GM18868 (cell line): ENCODE measurements around the gene DHX38.
A peak's percentile ranks its signal among the peaks of the same experiment; 100 is the strongest.

Experiments used
- ATAC-seq: cut with Tn5 transposase; IDR thresholded peaks from one replicate; pipeline ENCODE4 v1.9.1; 2021; ENCODE audit warnings: mild to moderate bottlenecking, moderate library complexity; ENCODE audit not compliant: unreplicated experiment

DHX38 gene

DNA sequence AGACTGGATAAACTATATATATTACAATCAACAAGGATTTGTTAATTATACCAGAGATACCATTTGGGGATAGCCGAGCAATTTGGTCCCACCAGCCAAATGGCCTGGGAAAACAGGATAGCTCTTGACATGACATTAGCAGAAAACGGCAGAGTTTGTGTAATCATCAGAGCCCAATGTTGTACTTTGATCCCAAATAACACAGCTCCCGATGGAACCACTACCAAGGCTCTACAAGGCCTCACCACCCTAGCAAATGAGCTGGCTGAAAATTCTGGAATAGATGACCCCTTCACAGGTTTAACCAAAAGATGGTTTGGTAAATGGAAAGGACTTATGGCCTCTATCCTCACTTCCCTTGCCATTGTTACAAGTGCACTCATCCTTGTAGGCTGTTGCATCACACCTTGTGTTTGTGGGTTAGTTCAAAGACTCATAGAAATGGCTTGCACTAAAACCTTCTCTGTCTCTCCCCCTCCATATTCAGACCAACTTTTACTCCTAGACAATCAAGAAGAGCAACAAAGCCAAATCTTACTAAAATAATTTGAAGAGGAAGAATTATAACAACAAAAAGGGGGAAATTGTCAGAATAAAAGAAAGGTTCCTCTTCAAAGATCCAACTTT, 9.8 kb upstream of the DHX38 start:
- ATAC-seq: no peak

DNA sequence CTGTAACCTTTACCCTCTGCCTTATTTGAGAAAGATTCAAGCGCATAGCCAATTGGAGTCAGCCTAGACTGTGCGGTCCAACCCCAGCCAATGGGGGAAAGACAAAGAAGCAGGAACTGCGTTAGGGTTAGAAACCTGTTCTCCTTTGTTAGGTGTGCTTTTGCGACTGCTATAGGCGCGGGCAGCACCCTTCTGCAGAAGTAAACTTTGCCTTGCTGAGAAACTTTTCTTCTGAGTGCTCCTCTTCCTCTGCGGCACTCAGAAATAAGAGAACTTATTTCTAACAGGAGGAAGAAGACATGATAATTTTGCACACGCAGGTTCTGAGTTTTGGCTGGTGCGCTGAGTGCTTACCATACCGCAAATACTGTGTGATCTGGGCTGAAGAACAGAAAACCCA, 9.2 kb upstream of the DHX38 start:
- ATAC-seq: no peak

DNA sequence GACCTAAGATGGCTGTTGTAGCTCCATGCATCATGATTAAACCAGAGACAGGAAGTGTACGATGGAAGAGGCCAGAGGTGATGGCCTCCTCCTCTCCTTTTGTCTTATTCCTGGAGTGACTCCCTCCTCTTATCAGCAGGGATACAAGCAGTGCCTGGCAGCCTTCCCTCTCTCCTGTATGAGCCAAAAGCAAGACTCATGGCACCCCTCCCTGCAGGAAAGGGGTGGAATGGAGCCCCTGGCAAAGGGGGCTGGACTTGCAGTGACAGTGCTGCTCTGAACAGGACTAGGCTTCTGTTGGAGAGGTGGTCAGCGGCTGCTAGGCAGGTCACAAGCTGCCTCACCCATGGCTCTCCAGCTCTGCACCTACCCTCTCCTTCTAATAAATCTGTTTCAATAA, 8.6 kb upstream of the DHX38 start:
- ATAC-seq: no peak

DNA sequence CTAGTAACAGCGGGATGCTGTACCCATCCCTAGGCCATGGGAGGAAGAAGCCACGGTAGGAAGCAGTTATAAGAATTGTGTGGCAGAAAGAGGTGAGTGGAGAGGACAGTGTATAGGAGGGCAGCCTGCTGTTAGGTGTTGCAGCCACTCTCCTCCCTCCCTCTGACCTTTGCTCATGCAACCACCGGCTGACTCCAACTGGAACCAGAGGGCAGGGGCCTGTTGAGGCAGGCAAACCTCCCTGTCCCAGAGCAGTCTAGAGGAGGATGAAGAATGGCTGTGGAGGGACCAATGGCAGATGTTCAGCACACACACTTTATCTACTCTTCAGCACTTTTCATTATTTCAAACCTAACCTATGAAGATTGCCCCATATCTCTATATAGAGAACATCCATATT, 2.4 kb upstream of the DHX38 start:
- no peak for ATAC-seq

DNA sequence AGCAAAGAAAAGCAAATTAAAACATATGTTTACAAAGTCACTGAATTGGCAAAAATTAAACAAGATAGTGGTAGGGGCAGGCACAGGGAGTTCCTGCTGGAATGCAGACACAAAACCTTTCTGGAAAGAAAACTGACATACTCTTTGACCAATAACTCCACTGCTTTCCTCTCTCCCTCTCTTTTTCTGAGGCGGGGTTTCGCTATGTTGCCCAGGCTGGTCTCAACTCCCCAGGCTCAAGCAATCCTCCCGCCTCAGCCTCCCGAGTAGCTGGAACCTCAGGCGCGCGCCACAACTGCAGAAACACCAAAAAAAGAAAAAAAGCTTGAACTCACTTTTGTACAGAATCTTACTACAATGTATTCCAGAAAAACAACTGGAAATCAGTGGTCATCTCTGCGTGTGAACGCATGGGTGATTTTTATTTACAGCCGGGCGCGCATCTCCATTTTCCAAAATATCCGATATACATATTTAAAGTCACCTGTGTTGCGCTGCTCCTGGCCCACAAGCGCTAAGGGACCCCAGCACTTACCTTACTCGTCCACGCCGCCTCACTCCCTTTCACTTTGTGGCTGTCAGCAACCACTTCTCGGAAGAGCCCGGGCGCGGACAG, 707 bp upstream of the DHX38 start:
- ATAC-seq: no peak

DNA sequence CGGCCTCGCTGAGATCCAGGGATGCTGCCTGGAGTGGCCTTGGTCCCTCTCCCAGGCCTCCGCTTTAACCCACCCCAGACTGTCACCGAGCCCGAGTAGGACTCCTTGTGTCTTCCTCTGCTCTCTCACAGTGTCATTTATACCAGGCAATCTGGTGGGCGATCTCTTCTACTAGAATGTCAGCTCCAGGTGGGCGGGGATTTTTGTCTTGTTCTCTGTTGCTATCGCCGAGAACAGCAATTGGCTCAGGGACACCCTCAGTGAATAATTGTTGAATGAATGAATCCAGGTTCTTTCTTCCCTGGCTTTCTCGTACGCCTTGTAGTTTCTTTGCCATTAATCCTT, 591 bp downstream of the DHX38 start:
- no peak for ATAC-seq

DNA sequence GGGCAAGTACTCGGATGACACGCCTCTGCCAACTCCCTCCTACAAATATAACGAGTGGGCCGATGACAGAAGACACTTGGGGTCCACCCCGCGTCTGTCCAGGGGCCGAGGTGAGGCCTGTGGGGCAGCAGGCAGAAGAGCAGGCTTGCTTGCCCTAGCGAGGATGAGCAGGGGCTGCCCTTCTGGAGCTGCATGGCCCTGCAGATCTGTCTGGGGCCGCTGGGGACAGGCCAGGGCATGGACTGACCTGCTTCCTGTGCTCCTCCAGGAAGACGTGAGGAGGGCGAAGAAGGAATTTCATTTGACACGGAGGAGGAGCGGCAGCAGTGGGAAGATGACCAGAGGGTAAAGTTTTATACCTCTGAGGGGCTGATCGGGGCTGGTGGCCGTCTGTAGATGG, 5.3 kb downstream of the DHX38 start:
- no peak for ATAC-seq

DNA sequence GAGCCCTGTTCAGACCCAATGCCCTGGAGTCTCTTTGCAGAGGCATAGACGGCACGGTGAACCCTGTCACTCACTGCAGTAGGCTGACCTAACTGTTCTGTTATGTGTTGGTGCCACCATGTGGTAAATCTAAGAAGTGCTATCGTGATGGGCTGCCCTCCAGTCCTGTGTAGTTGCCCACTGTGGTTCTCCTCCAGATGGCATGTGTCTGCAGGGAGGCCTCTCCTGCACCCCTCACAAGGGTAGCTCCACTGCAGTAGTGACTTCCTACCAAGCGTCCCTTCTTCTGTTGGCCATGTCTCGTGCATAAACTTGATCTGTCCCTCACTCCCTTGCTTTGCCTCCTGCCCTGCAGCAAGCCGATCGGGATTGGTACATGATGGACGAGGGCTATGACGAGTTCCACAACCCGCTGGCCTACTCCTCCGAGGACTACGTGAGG, 5.8 kb downstream of the DHX38 start:
- peak; percentile 91 for ATAC-seq

DNA sequence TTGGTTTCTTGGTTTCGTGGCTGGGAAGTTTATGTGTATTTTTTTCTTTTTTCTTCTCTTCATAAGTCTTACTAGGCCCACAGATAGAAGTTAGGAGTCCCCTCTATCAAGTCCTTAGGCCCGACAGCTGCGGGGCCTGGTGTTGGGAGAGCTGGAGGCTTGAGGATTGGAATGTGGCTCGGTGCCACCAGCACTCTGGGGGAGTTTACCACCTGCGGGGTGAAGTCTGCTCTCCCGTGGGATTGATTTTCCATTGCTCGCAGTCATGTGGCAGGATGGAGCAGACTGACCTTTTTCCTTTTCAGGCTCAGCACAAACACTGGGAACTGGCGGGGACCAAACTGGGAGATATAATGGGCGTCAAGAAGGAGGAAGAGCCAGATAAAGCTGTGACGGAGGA, 7.5 kb downstream of the DHX38 start:
- ATAC-seq: no peak

DNA sequence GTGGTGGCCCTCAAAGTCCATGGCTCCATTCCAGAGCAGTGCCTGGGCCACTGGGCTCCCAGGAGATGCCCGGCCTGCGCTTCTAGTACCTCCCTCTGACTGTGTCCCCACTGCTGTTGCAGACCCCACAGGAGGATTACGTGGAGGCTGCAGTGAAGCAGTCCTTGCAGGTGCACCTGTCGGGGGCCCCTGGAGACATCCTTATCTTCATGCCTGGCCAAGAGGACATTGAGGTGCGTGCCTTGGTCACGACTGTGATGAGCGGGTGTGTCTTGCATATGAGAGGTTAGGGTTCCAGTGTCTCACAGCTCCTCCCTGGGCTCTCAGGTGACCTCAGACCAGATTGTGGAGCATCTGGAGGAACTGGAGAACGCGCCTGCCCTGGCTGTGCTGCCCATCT, 11.3 kb downstream of the DHX38 start:
- no peak for ATAC-seq

DNA sequence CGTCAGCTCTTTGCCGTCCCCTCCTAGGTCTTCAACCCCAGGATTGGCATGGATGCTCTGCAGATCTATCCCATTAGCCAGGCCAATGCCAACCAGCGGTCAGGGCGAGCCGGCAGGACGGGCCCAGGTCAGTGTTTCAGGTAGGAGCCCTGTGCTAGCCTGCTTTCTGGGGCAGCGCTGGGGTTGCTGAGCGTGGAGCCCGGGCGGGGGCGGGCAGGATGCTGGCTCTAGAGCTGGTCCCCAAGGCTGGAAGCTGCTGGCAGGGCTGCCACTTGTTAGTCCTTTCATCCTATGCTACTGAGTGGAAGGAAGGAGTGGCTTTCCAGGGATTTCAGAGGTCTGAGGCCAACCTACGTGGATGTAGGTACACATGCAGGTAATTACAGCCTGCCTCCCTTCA, 12.3 kb downstream of the DHX38 start:
- no peak for ATAC-seq

DNA sequence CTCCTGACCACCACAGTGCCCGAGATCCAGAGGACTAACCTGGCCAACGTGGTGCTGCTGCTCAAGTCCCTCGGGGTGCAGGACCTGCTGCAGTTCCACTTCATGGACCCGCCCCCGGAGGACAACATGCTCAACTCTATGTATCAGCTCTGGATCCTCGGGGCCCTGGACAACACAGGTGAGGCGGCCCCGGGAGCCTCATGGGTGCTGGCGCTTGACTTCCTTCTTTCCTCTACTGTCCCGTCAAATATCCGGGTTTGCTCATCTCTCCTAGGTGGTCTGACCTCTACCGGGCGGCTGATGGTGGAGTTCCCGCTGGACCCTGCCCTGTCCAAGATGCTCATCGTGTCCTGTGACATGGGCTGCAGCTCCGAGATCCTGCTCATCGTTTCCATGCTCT, 13.7 kb downstream of the DHX38 start:
- ATAC-seq: no peak

DNA sequence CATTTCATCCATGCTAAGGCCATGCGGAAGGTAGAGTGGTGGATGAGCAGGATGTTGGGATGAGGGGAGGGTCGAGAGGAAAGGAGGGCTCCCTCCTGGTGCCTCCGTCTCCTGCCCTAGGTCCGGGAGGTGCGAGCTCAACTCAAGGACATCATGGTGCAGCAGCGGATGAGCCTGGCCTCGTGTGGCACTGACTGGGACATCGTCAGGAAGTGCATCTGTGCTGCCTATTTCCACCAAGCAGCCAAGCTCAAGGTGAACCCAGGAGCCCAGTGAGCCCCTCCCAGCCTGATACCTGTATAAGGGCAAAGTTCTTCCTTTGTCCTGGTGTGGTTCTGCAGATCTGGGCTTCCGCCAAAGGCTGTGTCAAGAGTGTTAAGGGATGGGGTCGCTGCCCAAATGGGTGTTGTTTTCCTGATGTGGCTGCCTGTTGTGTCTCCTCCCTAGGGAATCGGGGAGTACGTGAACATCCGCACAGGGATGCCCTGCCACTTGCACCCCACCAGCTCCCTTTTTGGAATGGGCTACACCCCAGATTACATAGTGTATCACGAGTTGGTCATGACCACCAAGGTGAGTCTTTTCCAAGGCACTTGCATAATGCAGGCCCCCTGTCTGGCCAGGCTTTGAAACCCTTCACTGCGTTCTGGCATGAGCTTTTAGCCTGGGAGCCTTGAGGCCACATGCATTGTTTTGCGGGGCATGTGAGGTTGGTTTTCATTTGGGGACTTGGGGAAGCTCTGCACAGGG, 14.9 kb downstream of the DHX38 start:
- no peak for ATAC-seq

DNA sequence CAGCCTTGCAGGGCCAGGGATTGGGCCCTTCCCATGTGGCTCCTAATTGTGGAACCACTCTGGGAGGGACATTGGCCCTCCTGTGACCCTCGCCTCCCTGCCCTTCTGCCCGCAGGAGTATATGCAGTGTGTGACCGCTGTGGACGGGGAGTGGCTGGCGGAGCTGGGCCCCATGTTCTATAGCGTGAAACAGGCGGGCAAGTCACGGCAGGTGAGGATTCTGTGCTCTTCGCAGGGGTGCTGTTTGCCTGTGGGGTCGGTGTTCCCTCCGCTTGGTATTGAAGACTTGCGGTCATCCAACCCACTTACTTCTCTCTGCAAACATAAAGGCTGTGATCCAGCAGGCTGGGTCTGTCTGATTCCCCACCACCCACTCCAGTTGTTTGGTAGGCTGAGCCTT, 15.7 kb downstream of the DHX38 start:
- ATAC-seq: no peak

DNA sequence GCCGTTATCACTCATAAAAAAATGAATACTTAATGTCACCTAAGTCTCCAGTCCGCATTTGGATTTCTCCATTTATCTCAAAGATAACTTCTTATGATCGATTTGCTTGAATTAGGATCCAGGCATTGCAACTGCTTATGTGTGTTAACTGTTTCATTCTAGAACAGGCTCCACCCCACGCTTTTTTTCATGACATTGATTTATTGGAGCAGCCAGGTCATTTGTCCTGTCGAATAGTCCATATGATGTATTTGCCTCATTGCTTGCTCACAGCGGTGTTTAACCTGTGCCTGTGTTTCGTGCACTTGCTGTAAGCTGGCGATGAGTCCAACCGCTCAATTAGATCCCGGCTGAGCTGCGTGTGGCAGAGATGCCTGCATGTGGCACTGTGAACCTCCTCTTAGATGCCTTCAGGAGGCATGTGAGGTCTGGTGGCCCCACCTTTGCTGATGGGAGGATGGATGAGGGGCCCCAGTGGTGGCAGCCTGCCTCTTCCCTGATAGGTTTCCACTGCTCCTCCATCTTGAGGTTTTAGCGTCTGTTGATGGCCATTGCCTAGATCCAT, 16.4 kb downstream of the DHX38 start:
- no peak for ATAC-seq

DNA sequence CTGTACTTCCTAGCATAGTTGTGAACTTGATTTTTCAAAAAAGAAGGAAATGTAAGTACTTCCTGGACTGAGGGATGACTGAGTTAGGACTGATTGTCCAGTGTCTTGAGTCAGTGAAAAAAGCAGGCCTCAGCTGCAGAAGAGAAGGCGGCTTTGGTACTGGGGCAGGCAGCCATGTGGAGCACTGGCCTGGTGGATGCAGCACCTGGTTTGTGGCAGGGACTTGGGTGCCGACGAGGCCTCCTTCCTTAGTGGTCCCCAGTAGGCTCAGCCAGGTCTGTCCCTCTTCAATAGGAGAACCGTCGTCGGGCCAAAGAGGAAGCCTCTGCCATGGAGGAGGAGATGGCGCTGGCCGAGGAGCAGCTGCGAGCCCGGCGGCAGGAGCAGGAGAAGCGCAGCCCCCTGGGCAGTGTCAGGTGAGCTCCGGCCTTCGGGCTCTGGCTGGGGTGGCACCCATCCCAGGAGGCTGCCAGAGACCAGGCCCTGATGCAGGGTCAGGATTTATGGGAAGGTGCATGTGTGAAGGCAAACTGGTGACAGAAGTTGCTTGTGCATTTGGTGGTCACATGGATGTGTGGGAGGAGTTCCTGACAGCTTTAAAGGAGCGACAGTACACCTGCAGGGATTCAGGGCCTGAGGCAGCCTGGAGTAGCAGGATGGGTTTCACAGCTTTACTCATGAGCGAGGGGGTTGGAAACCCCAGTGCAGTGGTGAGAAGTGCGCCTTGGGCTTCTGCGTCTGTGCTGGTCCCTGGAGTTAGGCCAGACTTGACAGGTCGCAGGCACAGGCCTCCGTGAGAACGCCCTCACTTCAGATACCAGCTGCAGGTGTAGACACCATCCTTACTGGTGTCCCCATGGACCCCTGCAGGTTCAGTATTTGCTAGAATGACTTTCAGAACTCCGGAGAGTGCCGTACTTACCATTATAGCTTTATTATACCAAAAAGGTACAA, 17.3 kb downstream of the DHX38 start:
- ATAC-seq: no peak

DNA sequence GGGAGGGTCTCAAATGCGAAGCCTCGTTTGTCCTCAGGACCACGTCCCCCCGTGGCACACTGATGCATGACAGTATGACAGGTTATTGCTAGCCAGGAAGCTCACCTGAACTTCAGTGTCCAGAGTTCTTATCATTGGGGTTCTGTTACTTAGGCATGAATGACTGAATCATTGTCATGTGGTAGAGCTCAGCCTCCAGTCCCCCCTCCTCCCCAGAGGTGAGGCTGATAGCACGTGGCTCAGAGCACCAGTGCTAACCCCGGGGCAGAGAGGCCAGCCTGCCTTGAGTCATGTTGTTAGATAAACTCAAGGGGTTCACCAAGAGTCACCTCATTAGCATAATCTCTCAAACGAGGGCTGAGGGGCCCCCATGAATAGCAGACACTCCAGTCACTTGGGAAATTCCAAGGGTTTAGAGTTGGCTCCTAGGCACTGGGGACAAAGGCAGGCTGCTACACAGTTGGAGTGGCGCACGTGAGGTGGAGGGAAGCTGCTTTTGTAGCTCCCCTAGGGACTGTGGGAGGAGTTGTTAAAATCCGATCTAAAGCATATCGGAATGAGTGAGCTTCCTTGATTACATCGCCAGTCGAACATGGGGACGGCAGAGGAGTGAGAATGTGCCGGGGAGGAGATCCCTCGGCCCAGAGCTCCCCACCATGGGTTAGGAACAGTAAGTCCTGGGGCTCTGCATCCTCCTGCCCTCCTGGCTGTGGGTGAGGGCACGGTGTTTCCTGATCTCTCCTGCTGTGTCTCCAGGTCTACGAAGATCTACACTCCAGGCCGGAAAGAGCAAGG, 18.2 kb downstream of the DHX38 start:
- ATAC-seq: no peak

DNA sequence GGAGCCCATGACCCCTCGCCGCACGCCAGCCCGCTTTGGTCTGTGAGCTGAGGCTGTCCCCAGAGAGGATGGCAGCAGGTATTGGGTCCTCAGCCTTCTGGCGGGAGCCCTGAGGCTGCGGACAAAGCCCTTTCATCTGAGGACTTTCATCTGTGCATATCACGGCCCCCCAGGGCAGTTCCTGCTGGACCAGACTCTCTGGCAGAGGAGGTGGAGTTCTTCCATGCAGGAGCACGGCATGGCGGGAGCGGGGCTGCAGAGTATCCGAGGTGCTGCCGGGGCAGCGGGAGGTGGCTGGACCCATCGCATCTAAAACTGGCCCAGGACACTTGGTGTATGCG, 18.8 kb downstream of the DHX38 start:
- no peak for ATAC-seq

DNA sequence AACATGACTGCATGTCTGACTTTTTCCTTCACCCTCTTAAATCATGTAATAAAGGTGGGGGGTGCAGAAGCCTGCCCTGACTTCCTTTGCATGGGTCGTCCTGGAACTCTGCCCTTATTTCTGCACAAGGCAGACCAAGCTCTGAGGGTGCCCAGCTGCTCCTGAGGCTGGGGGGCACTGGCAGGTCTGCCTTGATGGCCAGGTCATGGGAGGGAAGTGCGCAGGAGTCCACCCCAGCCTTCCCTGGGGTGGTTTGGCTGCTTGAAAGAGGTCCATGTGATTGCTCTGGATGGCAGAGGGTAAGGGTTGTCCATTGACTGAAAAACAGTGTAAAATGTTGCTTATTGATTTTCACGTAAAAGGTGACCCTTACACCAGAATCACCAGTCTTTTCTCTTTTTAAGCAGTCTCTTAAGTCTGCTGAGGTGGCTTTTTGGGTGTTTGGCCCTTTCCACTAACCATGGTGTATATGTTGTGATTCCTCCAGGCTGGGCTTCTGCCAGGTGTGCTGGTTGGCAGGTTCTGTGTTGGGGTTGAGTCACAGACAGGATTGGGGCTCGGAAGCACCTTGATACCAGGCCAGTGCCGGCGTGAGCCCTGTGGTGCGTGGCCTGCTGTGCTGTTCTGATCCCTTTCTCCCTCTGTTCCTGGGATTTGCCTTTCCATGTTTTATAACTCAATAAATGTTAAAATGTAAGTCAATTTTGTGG, 19.4 kb downstream of the DHX38 start:
- ATAC-seq: no peak

DNA sequence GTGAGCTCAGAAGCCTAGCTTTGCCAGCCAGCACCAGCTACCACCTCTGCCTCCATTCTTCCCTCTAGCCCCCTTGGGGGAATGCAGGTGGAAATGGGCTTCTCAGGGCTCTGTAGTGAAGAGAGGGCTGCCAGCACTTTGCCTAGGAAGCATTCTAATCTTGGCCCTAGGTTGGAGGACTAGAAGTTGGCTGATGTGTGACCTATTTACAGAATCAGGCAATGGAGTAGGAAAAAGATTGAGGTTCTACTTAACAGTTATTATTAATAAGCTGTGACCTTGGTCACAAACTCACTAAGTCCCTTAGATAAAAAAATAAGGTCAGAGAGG, 19.9 kb downstream of the DHX38 start:
- ATAC-seq: no peak
